Measurements from ENCODE around the gene LOXL1.
"Not testable (repeated sequence)": the region's sequence is repeated elsewhere in the genome, so short reads cannot be mapped to it uniquely, and the experiment has no call there.

LOXL1 gene

DNA sequence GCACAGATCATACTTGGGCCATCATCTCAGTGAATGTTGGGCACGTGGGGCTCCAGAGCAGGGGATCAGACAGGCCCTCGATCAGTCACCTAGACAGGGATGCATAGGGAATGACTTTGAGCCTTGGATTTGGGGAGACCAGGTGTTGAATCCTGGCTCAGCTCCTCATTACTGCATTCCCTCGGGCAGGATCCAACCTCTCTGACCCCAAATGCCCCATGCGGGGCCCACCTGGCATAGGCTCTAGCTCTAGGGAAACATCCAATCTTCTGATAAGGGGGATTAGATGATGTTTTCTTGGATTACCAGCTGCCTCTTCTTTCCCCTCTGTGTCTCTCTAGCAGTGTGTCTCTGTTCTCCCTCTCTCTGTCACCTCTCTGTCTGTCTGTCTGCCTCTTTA is 22.7 kb downstream of the LOXL1 start:
- DNase-seq, result no peak
- in situ Hi-C loops (cut with MboI; ENCODE audit: low pct_unique_long_range_greater_than_20kb, low sequenced_read_pairs), result no loop called here

DNA sequence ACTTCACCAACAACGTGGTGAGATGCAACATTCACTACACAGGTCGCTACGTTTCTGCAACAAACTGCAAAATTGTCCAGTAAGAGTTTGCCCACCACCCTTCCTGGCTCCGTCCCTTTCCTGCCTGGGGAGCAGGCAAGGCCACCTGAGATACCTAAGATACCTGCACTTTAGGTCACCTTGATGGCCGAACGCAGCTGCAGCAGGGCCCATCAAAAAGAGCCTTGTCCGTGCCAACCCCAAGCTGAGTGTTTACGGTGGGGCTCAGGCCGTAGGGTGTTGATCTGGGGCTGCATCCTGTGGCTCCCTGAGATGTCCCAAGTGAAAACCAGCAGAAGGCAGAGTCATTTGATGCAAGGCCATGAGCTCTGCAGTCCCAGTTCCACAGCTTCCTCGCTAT is 23.2 kb downstream of the LOXL1 start:
- in situ Hi-C loops (cut with MboI; ENCODE audit: low pct_unique_long_range_greater_than_20kb, low sequenced_read_pairs), result no loop called here
- DNase-seq, result no peak

DNA sequence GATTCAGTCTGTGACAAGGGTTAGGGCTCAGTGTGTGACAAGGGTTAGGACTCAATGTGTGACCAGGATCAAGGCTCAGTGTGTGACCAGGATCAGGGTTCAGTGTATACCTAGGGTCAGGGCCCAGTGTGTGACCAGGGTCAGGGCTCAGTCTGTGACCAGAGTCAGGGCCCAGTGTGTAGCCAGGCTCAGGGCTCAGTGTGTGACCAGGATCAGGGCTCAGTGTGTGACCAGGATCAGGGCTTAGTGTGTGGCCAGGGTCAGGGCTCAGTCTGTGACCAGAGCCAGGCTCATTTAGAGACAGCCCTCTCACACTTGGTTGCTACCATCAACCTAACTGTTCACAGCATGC is 24.2 kb downstream of the LOXL1 start:
- DNase-seq, result no peak
- in situ Hi-C loops (cut with MboI; ENCODE audit: low pct_unique_long_range_greater_than_20kb, low sequenced_read_pairs), result no loop called here

- in situ Hi-C loops (cut with MboI; ENCODE audit: low pct_unique_long_range_greater_than_20kb, low sequenced_read_pairs), result no loop called here
- DNase-seq, result peak; percentile 97
These were observed 24.7 kb downstream of the LOXL1 start for GRCh38 chr15:73950831-73951561.

DNA sequence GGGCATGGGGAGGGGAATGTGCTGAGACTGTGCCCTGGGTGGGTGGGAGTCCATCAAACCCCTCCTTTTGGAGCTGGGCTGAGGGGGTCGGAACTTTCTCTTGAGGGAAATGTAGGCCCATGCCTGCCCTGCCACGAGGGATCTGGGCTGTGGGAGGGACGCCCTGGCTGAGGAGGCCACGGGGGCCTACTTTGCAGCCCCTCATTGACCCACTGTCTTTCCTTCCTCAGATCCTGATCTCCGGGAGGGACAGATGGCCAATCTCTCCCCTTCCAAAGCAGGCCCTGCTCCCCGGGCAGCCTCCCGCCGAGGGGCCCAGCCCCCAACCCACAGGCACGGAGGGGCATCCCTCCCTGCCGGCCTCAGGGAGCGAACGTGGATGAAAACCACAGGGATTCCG is 25.3 kb downstream of the LOXL1 start:
- in situ Hi-C loops (cut with MboI; ENCODE audit: low pct_unique_long_range_greater_than_20kb, low sequenced_read_pairs), result no loop called here
- DNase-seq, result no peak

GRCh38 chr15:73952171-73952912 is 26.1 kb downstream of the LOXL1 start:
- in situ Hi-C loops (cut with MboI; ENCODE audit: low pct_unique_long_range_greater_than_20kb, low sequenced_read_pairs), result no loop called here
- DNase-seq, result no peak

DNA sequence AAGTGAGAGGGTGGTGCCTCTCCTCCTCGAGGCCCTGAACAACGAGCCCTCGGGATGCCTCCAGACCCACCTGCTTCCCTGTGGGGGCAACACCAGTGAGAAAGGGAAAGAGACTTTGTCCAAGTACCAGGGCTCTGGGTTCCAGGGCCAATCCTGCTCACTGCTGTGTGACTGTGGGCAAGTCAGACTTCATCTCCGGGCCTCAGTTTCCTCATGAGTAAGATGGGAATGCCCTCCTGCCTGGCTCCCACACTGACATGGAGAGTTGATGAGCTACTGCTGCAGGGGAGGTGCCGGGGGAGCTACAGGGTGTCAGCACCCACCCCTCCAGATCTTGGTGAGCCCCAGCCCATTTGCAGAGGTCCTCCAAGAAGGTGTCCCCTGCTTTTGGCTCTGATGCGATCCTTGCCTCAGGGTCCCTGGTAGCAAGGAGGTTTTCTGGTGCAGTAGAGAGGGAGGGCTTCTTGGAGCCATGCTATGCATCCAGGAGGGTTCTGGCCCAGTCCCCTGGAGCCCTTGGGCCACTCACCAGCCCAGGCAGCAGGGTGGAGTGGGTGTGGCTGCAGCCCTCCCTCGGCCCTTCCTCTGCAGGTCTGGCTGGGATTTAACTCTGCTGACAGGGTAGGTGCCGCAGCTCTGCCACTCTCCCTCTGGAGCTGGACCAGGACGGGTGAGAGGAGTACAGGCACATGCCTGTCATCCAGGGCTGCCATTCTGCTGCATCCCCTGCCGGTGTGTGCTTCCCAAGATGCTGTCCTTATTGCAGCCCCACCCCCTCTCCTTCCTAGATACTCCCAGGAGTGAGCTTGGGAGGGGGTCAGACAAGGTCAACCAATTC is 26.9 kb downstream of the LOXL1 start:
- in situ Hi-C loops (cut with MboI; ENCODE audit: low pct_unique_long_range_greater_than_20kb, low sequenced_read_pairs), result no loop called here
- DNase-seq, result no peak

GRCh38 chr15:73954188-73955145 is 28.2 kb downstream of the LOXL1 start:
- in situ Hi-C loops (cut with MboI; ENCODE audit: low pct_unique_long_range_greater_than_20kb, low sequenced_read_pairs), result no loop called here
- DNase-seq, result no peak

DNA sequence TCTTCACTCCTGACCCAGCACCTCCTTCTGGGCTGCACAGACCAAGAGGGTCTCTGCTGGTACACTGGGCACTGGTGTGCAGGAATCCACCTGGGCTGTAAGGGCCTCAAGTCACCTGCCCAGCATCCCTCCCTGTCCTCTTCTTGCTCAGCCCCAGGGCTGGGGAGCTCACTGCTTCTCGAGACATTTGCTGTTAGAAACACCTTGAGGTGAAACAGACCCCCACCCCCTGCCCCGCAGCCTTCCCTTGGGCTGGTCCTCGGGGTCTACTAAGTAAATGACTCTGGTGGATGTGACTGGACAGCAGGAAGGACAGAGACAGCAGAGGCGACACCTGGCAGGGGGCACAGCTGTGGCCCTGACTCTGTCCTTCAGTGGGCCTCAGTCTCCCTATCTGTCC is 29.1 kb downstream of the LOXL1 start:
- in situ Hi-C loops (cut with MboI; ENCODE audit: low pct_unique_long_range_greater_than_20kb, low sequenced_read_pairs), result no loop called here
- DNase-seq, result no peak

GRCh38 chr15:73955861-73956742 is 29.8 kb downstream of the LOXL1 start:
- in situ Hi-C loops (cut with MboI; ENCODE audit: low pct_unique_long_range_greater_than_20kb, low sequenced_read_pairs), result no loop called here
- DNase-seq, result no peak

DNA sequence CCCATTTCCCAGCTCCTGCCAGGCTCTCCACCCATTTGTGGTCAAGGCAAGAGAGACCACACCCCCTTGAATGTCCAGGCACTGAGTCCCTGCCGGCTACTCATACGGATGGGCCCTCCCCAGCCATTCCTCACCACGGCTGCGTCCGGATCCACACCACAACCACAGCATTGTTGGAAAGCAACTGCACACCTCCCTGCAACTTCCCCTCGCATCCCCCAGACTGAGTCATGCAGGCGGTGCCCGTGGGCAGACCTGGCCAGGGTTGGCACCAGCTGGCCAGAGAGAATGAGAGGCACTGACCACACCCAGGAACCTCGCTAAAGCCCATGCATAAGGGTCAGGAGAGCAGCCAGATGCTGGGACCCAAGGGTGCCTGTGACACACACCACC is 30.5 kb downstream of the LOXL1 start:
- peak; percentile 70 for DNase-seq
- in situ Hi-C loops (cut with MboI; ENCODE audit: low pct_unique_long_range_greater_than_20kb, low sequenced_read_pairs), result no loop called here

DNA sequence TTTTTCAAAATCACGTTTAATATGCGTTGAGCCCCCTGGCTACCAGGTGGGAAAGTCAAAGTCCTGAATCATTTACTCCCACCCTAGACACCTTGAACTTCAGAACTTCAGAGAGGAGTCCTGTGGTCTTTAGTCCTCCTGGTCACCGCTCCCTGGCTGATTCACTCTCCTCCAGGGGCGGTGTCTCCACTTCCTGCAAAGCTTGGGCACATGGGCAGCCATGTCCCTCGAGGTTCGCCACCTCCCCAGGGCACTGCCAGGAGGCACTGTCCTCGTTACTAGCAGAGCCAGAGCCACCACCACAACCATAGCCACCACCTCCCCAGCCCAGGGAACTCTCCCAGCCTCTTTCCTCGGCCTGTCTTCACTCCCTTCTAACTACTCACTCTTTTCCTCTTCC is 31.0 kb downstream of the LOXL1 start:
- no peak for DNase-seq
- in situ Hi-C loops (cut with MboI; ENCODE audit: low pct_unique_long_range_greater_than_20kb, low sequenced_read_pairs), result no loop called here

DNA sequence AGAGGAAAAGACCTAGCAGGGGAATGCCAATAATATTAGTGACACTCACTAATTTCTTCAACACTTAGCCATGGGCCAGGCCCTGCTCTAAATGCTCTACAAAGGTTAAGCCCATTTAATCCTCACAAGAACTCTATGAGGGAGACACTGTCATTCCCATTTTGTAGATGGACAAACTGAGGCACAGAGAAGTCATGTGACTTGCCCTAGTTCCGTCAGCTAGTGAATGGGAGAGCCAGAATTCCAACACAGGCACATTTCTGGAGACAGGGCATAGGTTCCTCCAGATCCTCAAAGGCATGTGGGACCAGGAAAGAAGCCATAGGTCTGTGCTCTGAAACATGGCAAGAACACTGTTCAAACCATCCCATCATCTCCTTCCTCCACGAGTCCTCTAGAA is 31.5 kb downstream of the LOXL1 start:
- DNase-seq, result no peak
- in situ Hi-C loops (cut with MboI; ENCODE audit: low pct_unique_long_range_greater_than_20kb, low sequenced_read_pairs), result no loop called here

- in situ Hi-C loops (cut with MboI; ENCODE audit: low pct_unique_long_range_greater_than_20kb, low sequenced_read_pairs), result no loop called here
- peak; percentile 85 for DNase-seq
These were observed 32.8 kb downstream of the LOXL1 start for GRCh38 chr15:73959012-73959581.

DNA sequence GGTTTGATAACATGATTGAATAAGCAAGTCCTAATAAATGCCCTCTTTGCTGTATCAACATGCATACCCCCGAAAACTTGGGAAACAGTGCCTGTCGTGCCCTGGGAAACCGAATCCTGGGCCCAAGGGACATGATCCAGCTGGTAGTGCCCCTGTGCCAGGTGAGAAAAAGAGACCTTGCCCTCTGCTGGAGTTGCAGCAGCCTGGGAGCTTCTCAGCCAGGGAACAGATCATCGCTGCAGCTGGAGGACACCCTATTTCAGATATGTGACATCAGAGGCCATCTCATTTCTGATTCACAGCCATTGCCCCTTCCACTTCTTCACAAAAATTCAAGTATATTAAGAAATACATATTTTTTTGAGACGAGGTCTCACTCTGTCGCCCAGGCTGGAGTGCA is 33.5 kb downstream of the LOXL1 start:
- in situ Hi-C loops (cut with MboI; ENCODE audit: low pct_unique_long_range_greater_than_20kb, low sequenced_read_pairs), result no loop called here

DNA sequence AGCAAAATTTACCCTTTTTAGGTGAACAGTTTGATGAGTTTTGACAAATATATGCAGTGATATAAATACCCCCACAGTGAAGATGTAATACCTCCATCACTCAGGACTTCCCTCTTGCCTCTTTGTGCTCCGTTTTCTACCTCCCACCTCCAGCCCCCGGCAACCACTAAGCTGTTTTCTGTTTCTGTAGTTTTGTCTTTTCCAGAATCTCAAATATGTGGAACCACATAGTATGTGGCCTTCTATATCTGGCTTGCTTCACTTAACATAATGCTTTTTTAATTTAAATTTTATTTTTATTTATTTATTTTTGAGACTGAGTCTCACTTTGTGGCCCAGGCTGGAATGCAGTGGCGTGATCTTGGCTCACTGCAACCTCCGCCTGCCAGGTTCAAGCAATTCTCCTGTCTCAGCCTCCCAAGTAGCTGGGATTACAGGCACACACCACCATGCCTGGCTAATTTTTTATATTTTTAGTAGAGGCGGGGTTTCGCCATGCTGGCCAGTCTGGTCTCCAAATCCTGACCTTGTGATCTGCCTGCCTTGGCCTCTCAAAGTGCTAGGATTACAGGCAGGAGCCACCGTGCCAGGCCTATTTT is 34.3 kb downstream of the LOXL1 start:
- in situ Hi-C loops (cut with MboI; ENCODE audit: low pct_unique_long_range_greater_than_20kb, low sequenced_read_pairs); DNase-seq: not testable (repeated sequence)

More for the DNA sequence above, 33.5 kb downstream of the LOXL1 start:
- no peak for DNase-seq

- in situ Hi-C loops (cut with MboI; ENCODE audit: low pct_unique_long_range_greater_than_20kb, low sequenced_read_pairs), result no loop called here
- no peak for DNase-seq
These were observed 36.2 kb downstream of the LOXL1 start for GRCh38 chr15:73962433-73962832.

All from KBM-7 (cell line).